Measurements from ENCODE around the gene MINDY4B.

MINDY4B gene

GRCh38 chr3:150823277-150823676 lies 82.0 kb downstream of the MINDY4B start:
- Histone ChIP-seq H3K4me1 (ENCODE audit: control insufficient read depth in 1 of 2, insufficient read depth in 2 of 2, low read length in 2 of 2) (no peaks in the 10 kb centered on the region), H3K4me3 (ENCODE audit: low read depth in 1 of 2, low read length in 2 of 2) (no peak overlapping the region), H3K36me3 (ENCODE audit: control insufficient read depth in 1 of 2, insufficient read depth in 2 of 2, low read length in 2 of 2) (no peaks in the 10 kb centered on the region), H3K9me3 (ENCODE audit: control insufficient read depth in 1 of 2, low read length in 2 of 2) (no peaks in the 10 kb centered on the region), H3K27ac (ENCODE audit: low read length) (no peak overlapping the region), H3K27me3 (ENCODE audit: low read depth, low read length) (no peaks in the 10 kb centered on the region)

- Histone ChIP-seq H3K27me3 (ENCODE audit: low read depth, low read length) (no peaks in the 10 kb centered on the region), H3K36me3 (ENCODE audit: control insufficient read depth in 1 of 2, insufficient read depth in 2 of 2, low read length in 2 of 2) (no peaks in the 10 kb centered on the region), H3K4me3 (ENCODE audit: low read depth in 1 of 2, low read length in 2 of 2) (no peak overlapping the region), H3K4me1 (ENCODE audit: control insufficient read depth in 1 of 2, insufficient read depth in 2 of 2, low read length in 2 of 2) (no peaks in the 10 kb centered on the region), H3K9me3 (ENCODE audit: control insufficient read depth in 1 of 2, low read length in 2 of 2) (no peaks in the 10 kb centered on the region), H3K27ac (ENCODE audit: low read length) (no peak overlapping the region)
Observed at GRCh38 chr3:150822636-150823035, 82.6 kb downstream of the MINDY4B start.
